Activated naive CD4-positive, alpha-beta T cell treated with anti-CD3 and anti-CD28 coated beads for 36 hours (primary cell): ENCODE results near the gene SMIM13. TPM values are rescaled to one million over a fixed set of nuclear protein-coding genes. Genes with fewer than 3 reads are reported as not detected.
"Not testable (repeated sequence)": the region's sequence is repeated elsewhere in the genome, so short reads cannot be mapped to it uniquely, and the experiment has no call there.

ENCODE experiments used
- CTCF ChIA-PET: fragments of 350-600 bp; sonication (Branson Sonifier 250); formaldehyde crosslinking; loops from one replicate; lab custom pipeline; 2021; ENCODE audit warnings: antibody characterized with exemption; lab: Charles Lee
- DNase-seq: peaks from one replicate; pipeline ENCODE4 v3.0.0-alpha.2; 2020
- H3K27ac Mint-ChIP-seq: one replicate; pipeline ENCODE4 v1.8.0; 2021; ENCODE audit warnings: mild to moderate bottlenecking, mixed read lengths
- H3K27me3 Mint-ChIP-seq: one replicate; pipeline ENCODE4 v1.8.0; 2021; ENCODE audit warnings: low read depth, mixed read lengths
- H3K36me3 Mint-ChIP-seq: one replicate; pipeline ENCODE4 v1.8.0; 2021; ENCODE audit warnings: low read depth, mixed read lengths
- H3K4me1 Mint-ChIP-seq: one replicate; pipeline ENCODE4 v1.8.0; 2021; ENCODE audit warnings: low read depth, mixed read lengths
- H3K4me3 Mint-ChIP-seq: one replicate; pipeline ENCODE4 v1.8.0; 2021; ENCODE audit warnings: mild to moderate bottlenecking, moderate library complexity, mixed read lengths
- H3K9me3 Mint-ChIP-seq: one replicate; pipeline ENCODE4 v1.8.0; 2021; ENCODE audit warnings: mixed read lengths
- intact Hi-C: fragments of 100-400 bp; cut with micrococcal nuclease; formaldehyde crosslinking; loops from one replicate; pipeline ENCODE4 v1.15.1; 2023
- total RNA-seq, 2 experiments: library from RNA; stranded (reverse); gene quantifications; one replicate each; pipeline ENCODE4 v1.2.3, GENCODE V29; 2021

The SMIM13 gene
- total RNA-seq, 2 experiments from 2014 or later = 5.7 to 7.1 TPM

GRCh38 chr6:11087141-11087812, 6.4 kb upstream of the SMIM13 start:
- H3K9me3 Mint-ChIP-seq, intact Hi-C loops, DNase-seq, H3K27me3 Mint-ChIP-seq, H3K36me3 Mint-ChIP-seq, H3K4me3 Mint-ChIP-seq, H3K27ac Mint-ChIP-seq, H3K4me1 Mint-ChIP-seq: not testable (repeated sequence)
- CTCF ChIA-PET = interaction anchor here (0.6 to 0.9 kb wide), 2 partner anchors 42 to 148 kb away, joined by 3 to 4 read pairs; no protein-coding TSS in a partner anchor

GRCh38 chr6:11089695-11090094, 3.9 kb upstream of the SMIM13 start:
- Mint-ChIP-seq H3K4me3 (no peak overlapping the region), H3K27me3 (no peaks in the 10 kb centered on the region), H3K27ac (no peak overlapping the region), H3K4me1 (peaks cover 7% of the 10 kb centered on the region), H3K36me3 (no peaks in the 10 kb centered on the region), H3K9me3 (no peaks in the 10 kb centered on the region)
- intact Hi-C loops = loop anchor here (5.0 to 10.0 kb wide), 4 partner anchors 38 to 625 kb away; no protein-coding TSS in a partner anchor
- DNase-seq = no peak
- CTCF ChIA-PET = interaction anchor here (2.2 kb wide), 1 partner anchor 10 kb away, joined by 4 read pairs; no protein-coding TSS in a partner anchor

GRCh38 chr6:11091141-11091540, 2.5 kb upstream of the SMIM13 start:
- H3K4me1 Mint-ChIP-seq = peaks cover 19% of the 10 kb centered on the region
- intact Hi-C loops = loop anchor here (5.0 to 10.0 kb wide), 4 partner anchors 36 to 624 kb away; no protein-coding TSS in a partner anchor
- DNase-seq, H3K27ac Mint-ChIP-seq, H3K36me3 Mint-ChIP-seq, H3K4me3 Mint-ChIP-seq, H3K27me3 Mint-ChIP-seq, H3K9me3 Mint-ChIP-seq, CTCF ChIA-PET: not testable (repeated sequence)

GRCh38 chr6:11092668-11093375, 812 bp upstream of the SMIM13 start:
- Mint-ChIP-seq H3K27me3 (no peaks in the 10 kb centered on the region), H3K36me3 (peaks cover 6% of the 10 kb centered on the region), H3K4me3 (peak overlapping the region; percentile 92), H3K9me3 (no peaks in the 10 kb centered on the region), H3K4me1 (peaks cover 25% of the 10 kb centered on the region), H3K27ac (peak overlapping the region; percentile 96)
- CTCF ChIA-PET = interaction anchor here (0.8 kb wide), 1 partner anchor 13 kb away, joined by 3 read pairs; no protein-coding TSS in a partner anchor
- intact Hi-C loops = loop anchor here (1.0 to 10.0 kb wide), 12 partner anchors 34 to 689 kb away; partner anchors contain the start of genes C6orf52, MAK, PAK1IP1 and TMEM14B
- peak; percentile 58 for DNase-seq

DNA sequence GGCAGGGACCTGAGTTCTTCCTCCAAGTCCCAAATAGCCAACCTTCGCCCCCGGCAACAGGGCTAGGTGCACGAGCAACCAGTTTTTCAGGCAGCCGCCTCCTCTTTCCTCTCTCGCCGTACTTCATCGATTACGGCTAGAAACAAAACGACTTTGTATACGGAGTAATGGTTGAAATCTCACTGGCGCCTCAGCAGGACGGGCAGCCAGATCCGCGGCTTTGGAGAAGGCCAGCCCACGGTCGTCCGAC, 333 bp upstream of the SMIM13 start:
- Mint-ChIP-seq H3K27ac (peak overlapping the region; percentile 96), H3K27me3 (no peaks in the 10 kb centered on the region), H3K9me3 (no peaks in the 10 kb centered on the region), H3K4me3 (peak overlapping the region; percentile 92), H3K4me1 (peaks cover 25% of the 10 kb centered on the region), H3K36me3 (peaks cover 6% of the 10 kb centered on the region)
- DNase-seq = no peak
- intact Hi-C loops = loop anchor here (1.0 to 10.0 kb wide), 12 partner anchors 34 to 689 kb away; partner anchors contain the start of genes C6orf52, MAK, PAK1IP1 and TMEM14B
- CTCF ChIA-PET = interaction anchor here (0.8 kb wide), 1 partner anchor 13 kb away, joined by 3 read pairs; no protein-coding TSS in a partner anchor

GRCh38 chr6:11094411-11094851, 797 bp downstream of the SMIM13 start:
- peaks cover 27% of the 10 kb centered on the region for H3K4me1 Mint-ChIP-seq
- H3K9me3 Mint-ChIP-seq = no peaks in the 10 kb centered on the region
- no peaks in the 10 kb centered on the region for H3K27me3 Mint-ChIP-seq
- intact Hi-C loops = loop anchor here (1.0 to 10.0 kb wide), 6 partner anchors 33 to 620 kb away; partner anchors contain the start of gene NEDD9
- H3K4me3 Mint-ChIP-seq = peak overlapping the region; percentile 92
- CTCF ChIA-PET = interaction anchor here (2.1 kb wide), 1 partner anchor 402 kb away, joined by 7 read pairs; no protein-coding TSS in a partner anchor
- peak overlapping the region; percentile 95 for H3K27ac Mint-ChIP-seq
- peak; percentile 63 for DNase-seq
- H3K36me3 Mint-ChIP-seq = peaks cover 9% of the 10 kb centered on the region

- Mint-ChIP-seq H3K9me3 (no peaks in the 10 kb centered on the region), H3K27ac (peak overlapping the region; percentile 95), H3K4me1 (peaks cover 31% of the 10 kb centered on the region), H3K27me3 (no peaks in the 10 kb centered on the region), H3K36me3 (peaks cover 14% of the 10 kb centered on the region), H3K4me3 (peak overlapping the region; percentile 92)
- CTCF ChIA-PET = interaction anchor here (1.0 to 2.1 kb wide), 3 partner anchors 141 to 481 kb away, joined by 4 to 7 read pairs (median 4); no protein-coding TSS in a partner anchor
- intact Hi-C loops = loop anchor here (1.0 to 10.0 kb wide), 6 partner anchors 32 to 620 kb away; partner anchors contain the start of gene NEDD9
- no peak for DNase-seq
Observed at GRCh38 chr6:11094941-11095340, 1.3 kb downstream of the SMIM13 start.

DNA sequence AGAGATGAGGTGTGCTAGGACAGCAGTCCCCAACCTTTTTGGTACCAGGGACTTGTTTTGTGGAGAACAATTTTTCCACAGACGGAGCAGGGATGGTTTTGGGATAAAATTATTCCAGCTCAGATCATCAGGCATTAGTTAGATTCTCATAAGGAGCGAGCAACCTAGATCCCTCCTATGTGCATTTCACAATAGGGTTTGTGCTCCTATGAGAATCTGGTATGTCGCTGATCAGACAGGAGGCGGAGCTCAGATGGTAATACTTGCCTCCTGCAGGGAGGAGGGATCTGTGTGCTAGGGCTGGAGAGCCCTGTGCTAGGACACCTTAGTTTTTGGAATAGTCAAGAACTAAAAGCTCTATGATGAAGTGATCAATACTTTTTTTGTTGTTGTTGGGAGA, 2.5 kb downstream of the SMIM13 start:
- H3K4me1 Mint-ChIP-seq = peaks cover 36% of the 10 kb centered on the region
- peaks cover 17% of the 10 kb centered on the region for H3K36me3 Mint-ChIP-seq
- no peak overlapping the region for H3K27ac Mint-ChIP-seq
- DNase-seq = peak; percentile 24
- H3K27me3 Mint-ChIP-seq = no peaks in the 10 kb centered on the region
- no peaks in the 10 kb centered on the region for H3K9me3 Mint-ChIP-seq
- H3K4me3 Mint-ChIP-seq = no peak overlapping the region
- CTCF ChIA-PET = interaction anchor here (1.4 to 2.1 kb wide), 2 partner anchors 400 to 480 kb away, joined by 4 to 7 read pairs; no protein-coding TSS in a partner anchor
- intact Hi-C loops = loop anchor here (10.0 kb wide), 1 partner anchor 619 kb away; no protein-coding TSS in a partner anchor

DNA sequence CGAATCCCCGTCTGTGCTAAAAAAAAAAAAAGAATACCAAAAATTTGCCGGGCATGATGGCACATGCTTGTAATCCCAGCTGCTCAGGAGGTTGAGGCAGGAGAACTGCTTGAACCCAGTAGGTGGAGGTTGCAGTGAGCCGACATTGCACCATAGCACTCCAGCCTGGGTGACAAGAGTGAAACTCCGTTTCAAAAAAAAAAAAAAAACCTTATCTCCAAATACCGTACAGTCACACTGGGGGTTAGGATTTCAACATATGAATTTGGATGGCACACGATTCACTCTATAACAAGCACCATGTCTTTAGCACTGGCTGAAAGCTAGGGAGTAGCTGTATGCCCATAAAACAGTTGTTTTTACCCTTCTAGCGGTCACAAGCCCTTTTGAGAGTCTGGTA, 3.8 kb downstream of the SMIM13 start:
- H3K27ac Mint-ChIP-seq = no peak overlapping the region
- DNase-seq = no peak
- no peaks in the 10 kb centered on the region for H3K27me3 Mint-ChIP-seq
- CTCF ChIA-PET = no interaction called here
- H3K36me3 Mint-ChIP-seq = peaks cover 17% of the 10 kb centered on the region
- intact Hi-C loops = loop anchor here (10.0 kb wide), 1 partner anchor 617 kb away; no protein-coding TSS in a partner anchor
- no peak overlapping the region for H3K4me3 Mint-ChIP-seq
- H3K4me1 Mint-ChIP-seq = peaks cover 36% of the 10 kb centered on the region
- H3K9me3 Mint-ChIP-seq = no peaks in the 10 kb centered on the region

DNA sequence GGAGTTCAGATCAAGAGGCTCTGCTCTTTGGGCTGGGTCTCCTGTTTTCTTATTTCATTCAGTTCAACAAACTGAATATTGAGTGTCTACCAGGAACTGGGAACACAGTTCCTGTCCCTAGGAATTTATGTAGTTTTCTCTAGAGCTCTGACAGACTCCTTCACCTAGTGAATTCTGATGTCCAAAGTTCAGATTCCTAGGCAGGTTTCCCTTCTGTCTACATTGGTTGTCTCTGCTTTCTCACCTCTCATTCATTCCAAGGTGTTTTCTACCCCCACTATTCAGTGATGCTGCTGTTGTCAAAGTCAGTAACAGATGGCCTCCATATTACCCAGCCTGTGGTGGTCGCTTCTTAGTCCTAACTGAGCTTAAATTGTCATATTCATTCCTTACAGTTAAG, 4.4 kb downstream of the SMIM13 start:
- H3K36me3 Mint-ChIP-seq = peaks cover 20% of the 10 kb centered on the region
- intact Hi-C loops = loop anchor here (10.0 kb wide), 1 partner anchor 617 kb away; no protein-coding TSS in a partner anchor
- no peak for DNase-seq
- no peak overlapping the region for H3K4me3 Mint-ChIP-seq
- CTCF ChIA-PET = no interaction called here
- H3K9me3 Mint-ChIP-seq = no peaks in the 10 kb centered on the region
- no peak overlapping the region for H3K27ac Mint-ChIP-seq
- peaks cover 34% of the 10 kb centered on the region for H3K4me1 Mint-ChIP-seq
- no peaks in the 10 kb centered on the region for H3K27me3 Mint-ChIP-seq

DNA sequence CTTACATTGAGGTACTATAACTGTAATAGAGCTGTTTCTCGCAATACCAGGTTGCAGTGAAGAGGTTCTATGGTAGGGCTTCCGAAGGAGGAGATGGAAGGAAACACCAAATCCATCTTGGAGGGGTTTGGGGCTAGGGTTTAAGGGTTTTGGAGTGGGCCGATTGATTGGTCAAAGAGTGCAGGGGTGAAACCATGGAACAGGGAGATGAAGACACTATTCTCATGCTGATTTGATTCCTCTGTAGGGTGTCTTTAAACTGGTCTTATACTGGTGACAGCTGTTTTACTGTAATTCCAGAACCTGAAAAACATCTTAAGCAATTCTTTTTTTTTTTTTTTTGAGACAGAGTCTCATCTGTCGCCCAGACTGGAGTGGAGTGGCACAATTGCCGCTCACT, 7.8 kb downstream of the SMIM13 start:
- DNase-seq = no peak
- CTCF ChIA-PET = no interaction called here
- H3K4me1 Mint-ChIP-seq = peaks cover 16% of the 10 kb centered on the region
- H3K4me3 Mint-ChIP-seq = no peak overlapping the region
- no peak overlapping the region for H3K27ac Mint-ChIP-seq
- H3K36me3 Mint-ChIP-seq = peaks cover 20% of the 10 kb centered on the region
- no peaks in the 10 kb centered on the region for H3K27me3 Mint-ChIP-seq
- intact Hi-C loops = no loop called here
- no peaks in the 10 kb centered on the region for H3K9me3 Mint-ChIP-seq

- intact Hi-C loops = no loop called here
- H3K4me1 Mint-ChIP-seq = peaks cover 15% of the 10 kb centered on the region
- H3K36me3 Mint-ChIP-seq = peaks cover 20% of the 10 kb centered on the region
- DNase-seq = no peak
- no peak overlapping the region for H3K4me3 Mint-ChIP-seq
- H3K27ac Mint-ChIP-seq = no peak overlapping the region
- H3K27me3 Mint-ChIP-seq = no peaks in the 10 kb centered on the region
- H3K9me3 Mint-ChIP-seq = no peaks in the 10 kb centered on the region
- CTCF ChIA-PET = interaction anchor here (1.3 kb wide), 1 partner anchor 473 kb away, joined by 3 read pairs; no protein-coding TSS in a partner anchor
Observed at GRCh38 chr6:11103065-11103464, 9.4 kb downstream of the SMIM13 start.
